DND-41 (cell line): ENCODE measurements around the gene TUBGCP5.

Experiments
- ATAC-seq: fragments of 200-7000 bp; cut with Tn5 transposase; 3 replicates; pipeline ENCODE4 v1.9.1; 2021; ENCODE audit warnings: low read depth; ENCODE audit not compliant: insufficient read depth
- DNase-seq: peaks from one replicate; pipeline ENCODE4 v3.0.0-alpha.2; 2020
- H2AFZ ChIP-seq: 2 replicates; pipeline ENCODE4 v1.6.0; 2012; ENCODE audit warnings: low read depth, low read length
- H3K27ac ChIP-seq: 2 replicates; pipeline ENCODE4 v1.5.1; 2012; ENCODE audit warnings: low read length, inconsistent platforms
- H3K27me3 ChIP-seq: fragments of 200-600 bp; sonication (generic); 2 replicates; pipeline ENCODE4 v1.6.0; 2012; ENCODE audit warnings: low read length, mild to moderate bottlenecking, inconsistent platforms; ENCODE audit not compliant: insufficient read depth, poor library complexity
- H3K36me3 ChIP-seq: 2 replicates; pipeline ENCODE4 v1.5.1; 2012; ENCODE audit warnings: low read length, inconsistent platforms; ENCODE audit not compliant: insufficient read depth
- H3K4me1 ChIP-seq: 2 replicates; pipeline ENCODE4 v1.5.1; 2012; ENCODE audit warnings: mild to moderate bottlenecking, low read length; ENCODE audit not compliant: insufficient read depth
- H3K4me2 ChIP-seq: 2 replicates; pipeline ENCODE4 v1.6.0; 2012; ENCODE audit warnings: mild to moderate bottlenecking, moderate library complexity, low read length, inconsistent platforms; ENCODE audit not compliant: insufficient read depth
- H3K4me3 ChIP-seq, 2 experiments: fragments of 200-600 bp in 1 of 2; shearing (Covaris generic) in 1 of 2; 2 replicates each; pipeline ENCODE4 v1.5.1; 2012 to 2016; ENCODE audit warnings: inconsistent platforms in 2 of 2, low read length in 2 of 2, mild to moderate bottlenecking in 2 of 2, low read depth in 1 of 2, moderate library complexity in 1 of 2
- H3K79me2 ChIP-seq: 2 replicates; pipeline ENCODE4 v1.6.0; 2012; ENCODE audit warnings: low read length, inconsistent platforms; ENCODE audit not compliant: insufficient read depth
- H3K9ac ChIP-seq: 2 replicates; pipeline ENCODE4 v1.6.0; 2012; ENCODE audit warnings: low read depth, mild to moderate bottlenecking, inconsistent platforms, low read length, moderate library complexity
- H3K9me3 ChIP-seq: 2 replicates; pipeline ENCODE4 v1.5.1; 2012; ENCODE audit warnings: low read length, moderate library complexity, mild to moderate bottlenecking, inconsistent platforms; ENCODE audit not compliant: insufficient read depth, severe bottlenecking
- H4K20me1 ChIP-seq: 2 replicates; pipeline ENCODE4 v1.6.0; 2012; ENCODE audit warnings: low read length; ENCODE audit not compliant: insufficient read depth
- EZH2 ChIP-seq: IDR thresholded peaks from 3 replicates; pipeline ENCODE4 v1.6.1; 2012; ENCODE audit warnings: borderline replicate concordance, low read depth, mild to moderate bottlenecking, moderate library complexity, low read length, inconsistent platforms; ENCODE audit not compliant: severe bottlenecking
- TF ChIP-seq, protein P1 (sequence below): IDR thresholded peaks from 2 replicates; pipeline ENCODE4 v1.5.1; 2012; ENCODE audit warnings: borderline replicate concordance, low read length, moderate library complexity, mild to moderate bottlenecking; ENCODE audit not compliant: poor library complexity, severe bottlenecking; ENCODE audit errors: extremely low read depth

The TUBGCP5 gene

DNA sequence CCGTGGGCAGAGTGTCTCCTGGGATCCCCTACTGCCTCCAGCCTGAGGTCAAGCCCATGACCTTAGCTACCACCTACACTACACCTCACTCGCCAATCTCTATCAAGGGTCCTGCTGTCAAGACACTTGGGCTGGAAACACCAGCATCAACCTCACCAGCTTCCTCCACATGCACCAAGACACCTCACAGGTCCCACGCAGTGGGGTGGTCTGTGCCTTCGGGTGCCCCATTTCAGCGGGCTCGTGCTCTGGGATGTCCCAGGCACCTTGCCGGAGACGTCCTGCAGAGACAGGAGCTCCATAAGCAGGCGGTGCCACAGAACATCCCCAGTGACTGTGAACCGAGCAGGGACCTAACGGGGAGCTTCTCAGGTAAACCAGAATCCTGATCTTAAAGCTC lies 79.2 kb downstream of the TUBGCP5 start:
- Histone ChIP-seq H3K27ac (no peak overlapping the region), H3K9ac (no peak overlapping the region), H3K36me3 (no peaks in the 10 kb centered on the region), H3K27me3 (no peaks in the 10 kb centered on the region), H3K4me2 (no peak overlapping the region), H3K4me1 (no peaks in the 10 kb centered on the region), H3K79me2 (no peaks in the 10 kb centered on the region), H4K20me1 (peaks cover 7% of the 10 kb centered on the region; the same call in 1 of the 2 replicates), H3K4me3 (no peak overlapping the region), H2AFZ (no peak overlapping the region), H3K9me3 (no peaks in the 10 kb centered on the region)
- ATAC-seq (no peak), DNase-seq (no peak)
- TF ChIP-seq EZH2: no peak
- TF ChIP-seq, protein P1, sequence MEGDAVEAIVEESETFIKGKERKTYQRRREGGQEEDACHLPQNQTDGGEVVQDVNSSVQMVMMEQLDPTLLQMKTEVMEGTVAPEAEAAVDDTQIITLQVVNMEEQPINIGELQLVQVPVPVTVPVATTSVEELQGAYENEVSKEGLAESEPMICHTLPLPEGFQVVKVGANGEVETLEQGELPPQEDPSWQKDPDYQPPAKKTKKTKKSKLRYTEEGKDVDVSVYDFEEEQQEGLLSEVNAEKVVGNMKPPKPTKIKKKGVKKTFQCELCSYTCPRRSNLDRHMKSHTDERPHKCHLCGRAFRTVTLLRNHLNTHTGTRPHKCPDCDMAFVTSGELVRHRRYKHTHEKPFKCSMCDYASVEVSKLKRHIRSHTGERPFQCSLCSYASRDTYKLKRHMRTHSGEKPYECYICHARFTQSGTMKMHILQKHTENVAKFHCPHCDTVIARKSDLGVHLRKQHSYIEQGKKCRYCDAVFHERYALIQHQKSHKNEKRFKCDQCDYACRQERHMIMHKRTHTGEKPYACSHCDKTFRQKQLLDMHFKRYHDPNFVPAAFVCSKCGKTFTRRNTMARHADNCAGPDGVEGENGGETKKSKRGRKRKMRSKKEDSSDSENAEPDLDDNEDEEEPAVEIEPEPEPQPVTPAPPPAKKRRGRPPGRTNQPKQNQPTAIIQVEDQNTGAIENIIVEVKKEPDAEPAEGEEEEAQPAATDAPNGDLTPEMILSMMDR: no peak

DNA sequence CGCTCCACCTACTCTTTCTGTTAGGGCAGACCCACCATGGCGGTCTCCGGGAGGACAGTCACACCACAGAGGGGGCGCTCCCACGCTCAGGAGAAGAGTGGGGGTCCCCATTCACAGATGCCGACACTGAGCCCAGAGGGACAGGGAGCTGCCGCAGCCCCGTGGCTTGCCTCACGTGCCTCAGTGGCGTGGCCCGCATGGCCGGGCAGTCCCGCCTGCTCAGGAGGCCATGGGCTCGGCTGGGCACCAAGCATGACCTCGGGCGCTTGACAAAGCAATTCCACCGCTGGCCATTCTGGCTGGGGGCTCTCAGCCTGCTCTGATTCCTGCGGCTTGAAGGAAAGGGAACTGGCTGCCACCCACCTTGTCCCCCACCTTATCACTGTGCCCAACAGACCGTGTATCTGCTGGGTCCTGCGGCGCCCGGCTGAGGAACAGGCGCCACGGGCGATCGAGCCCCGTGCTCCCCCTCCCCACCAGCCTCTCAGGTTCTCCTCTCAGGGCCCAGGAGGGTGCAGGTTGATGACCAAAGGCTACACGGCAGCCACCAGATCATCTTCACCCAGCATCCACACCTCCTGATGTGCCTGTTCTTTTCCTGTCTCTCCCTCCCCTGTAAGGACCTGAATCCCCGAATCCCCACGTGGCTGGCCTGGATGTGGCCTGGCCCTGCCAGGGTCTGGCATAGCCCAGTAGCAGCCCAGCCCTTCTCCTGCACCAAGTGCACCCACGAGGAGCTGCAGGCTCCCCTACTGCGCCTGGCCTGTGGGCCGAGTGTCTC lies 79.9 kb downstream of the TUBGCP5 start:
- Histone ChIP-seq H3K27me3 (no peaks in the 10 kb centered on the region), H4K20me1 (peaks cover 7% of the 10 kb centered on the region; the same call in 1 of the 2 replicates), H3K4me1 (no peaks in the 10 kb centered on the region), H3K36me3 (no peaks in the 10 kb centered on the region), H3K9ac (no peak overlapping the region), H2AFZ (no peak overlapping the region), H3K4me2 (no peak overlapping the region), H3K79me2 (no peaks in the 10 kb centered on the region), H3K27ac (no peak overlapping the region), H3K4me3 (no peak overlapping the region), H3K9me3 (no peaks in the 10 kb centered on the region)
- no peak for ATAC-seq
- DNase-seq: no peak
- TF ChIP-seq EZH2: no peak
- TF ChIP-seq, protein P1: no peak

DNA sequence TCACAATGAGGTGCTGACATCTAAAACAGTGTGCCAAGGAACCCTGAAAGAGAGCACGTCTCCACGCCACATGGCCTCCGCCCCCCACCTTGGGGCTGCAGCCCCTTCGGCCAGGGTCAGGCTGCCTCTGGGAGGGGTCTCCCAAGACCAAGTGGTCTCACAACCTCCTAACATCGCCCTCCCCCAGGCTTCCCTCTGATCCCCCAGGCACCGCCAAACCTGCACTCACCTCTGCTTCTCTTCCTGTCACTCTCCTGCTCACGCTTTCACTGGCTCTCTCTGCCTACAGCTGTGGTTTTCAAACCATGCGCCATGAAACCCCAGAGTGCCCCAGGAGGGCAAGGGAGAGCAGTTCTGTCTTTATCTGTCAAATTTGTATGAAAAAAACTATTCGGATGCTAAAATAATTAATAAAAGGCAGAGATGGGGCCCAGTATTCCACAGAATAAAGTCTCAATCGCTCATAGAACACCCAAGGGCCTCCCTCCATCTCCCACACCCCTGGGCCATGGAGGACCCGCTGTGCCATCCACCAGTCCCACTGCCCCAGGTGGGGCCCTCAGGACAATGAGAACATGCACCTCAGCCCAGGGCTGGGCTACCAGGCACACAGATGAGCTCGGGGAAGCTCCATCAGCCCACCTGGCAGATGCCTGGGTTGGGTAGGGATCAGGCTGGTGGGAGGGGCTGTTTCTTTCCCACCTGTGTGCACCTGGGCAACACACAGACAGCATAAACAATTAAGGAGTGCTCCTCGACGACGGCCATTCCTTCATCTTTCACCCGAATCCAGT lies 80.7 kb downstream of the TUBGCP5 start:
- H3K9ac ChIP-seq: no peak overlapping the region
- H3K79me2 ChIP-seq: no peaks in the 10 kb centered on the region
- ATAC-seq: no peak
- H2AFZ ChIP-seq: no peak overlapping the region
- H3K27me3 ChIP-seq: no peaks in the 10 kb centered on the region
- peaks cover 7% of the 10 kb centered on the region; the same call in 1 of the 2 replicates for H4K20me1 ChIP-seq
- no peak overlapping the region for H3K4me3 ChIP-seq
- H3K36me3 ChIP-seq: no peaks in the 10 kb centered on the region
- no peak for DNase-seq
- H3K4me2 ChIP-seq: no peak overlapping the region
- H3K4me1 ChIP-seq: no peaks in the 10 kb centered on the region
- H3K9me3 ChIP-seq: no peaks in the 10 kb centered on the region
- H3K27ac ChIP-seq: no peak overlapping the region
- TF ChIP-seq, protein P1: no peak
- TF ChIP-seq EZH2: no peak
